Colonic mucosa (tissue), 4 donors: ENCODE measurements around the gene MAGI2. TPM values are rescaled to one million over a fixed set of nuclear protein-coding genes. Genes with fewer than 3 reads are reported as not detected.

Source experiments
- DNase-seq: peaks from one replicate; pipeline ENCODE4 v3.0.0-alpha.2; 2020
- H3K27ac ChIP-seq: fragments of 200-600 bp; one replicate; pipeline ENCODE4 v1.8.0; 2021
- H3K27me3 ChIP-seq: fragments of 200-600 bp; one replicate; pipeline ENCODE4 v1.8.0; 2021
- H3K36me3 ChIP-seq: fragments of 200-600 bp; one replicate; pipeline ENCODE4 v1.8.0; 2021
- H3K4me1 ChIP-seq: fragments of 200-600 bp; one replicate; pipeline ENCODE4 v1.8.0; 2021; ENCODE audit warnings: mild to moderate bottlenecking
- H3K4me3 ChIP-seq: fragments of 200-600 bp; one replicate; pipeline ENCODE4 v1.8.0; 2021
- H3K9ac ChIP-seq, 2 donors: one replicate each; pipeline ENCODE4 v1.7.0; 2013; ENCODE audit warnings: control low read depth in 2 of 2, low read depth in 2 of 2, low read length in 2 of 2
- H3K9me3 ChIP-seq: fragments of 200-600 bp; one replicate; pipeline ENCODE4 v1.8.0; 2021
- intact Hi-C: fragments of 100-400 bp; cut with DNase I; formaldehyde crosslinking; loops from one replicate; pipeline ENCODE4 v1.14.1; 2022
- total RNA-seq, 2 donors: library from RNA; stranded (reverse); fragmentation: NEBNext Ultra II Directional in 1 of 2; extraction: Animal tissue kit (Norgen Biotek cat#: 25700) in 1 of 2; gene quantifications; one replicate each; pipeline ENCODE4 v1.2.1, GENCODE V29; 2021
- TF ChIP-seq, protein P1 (sequence below): fragments of 200-600 bp; IDR thresholded peaks from one replicate; pipeline ENCODE4 v1.8.0; 2022; ENCODE audit warnings: antibody characterized with exemption, mild to moderate bottlenecking
- donor health status: healthy.
- donor health status: DM: no; HTN: no; CAD: no.
- donor health status: DM: no; HTN: no; CAD: no.

The MAGI2 gene
- total RNA-seq, 2 donors from 2014 or later: 1.1 to 2.4 TPM

- no peak for DNase-seq
- intact Hi-C loops: no loop called here
Observed at GRCh38 chr7:79055722-79056415, 397.6 kb downstream of the MAGI2 start.

DNA sequence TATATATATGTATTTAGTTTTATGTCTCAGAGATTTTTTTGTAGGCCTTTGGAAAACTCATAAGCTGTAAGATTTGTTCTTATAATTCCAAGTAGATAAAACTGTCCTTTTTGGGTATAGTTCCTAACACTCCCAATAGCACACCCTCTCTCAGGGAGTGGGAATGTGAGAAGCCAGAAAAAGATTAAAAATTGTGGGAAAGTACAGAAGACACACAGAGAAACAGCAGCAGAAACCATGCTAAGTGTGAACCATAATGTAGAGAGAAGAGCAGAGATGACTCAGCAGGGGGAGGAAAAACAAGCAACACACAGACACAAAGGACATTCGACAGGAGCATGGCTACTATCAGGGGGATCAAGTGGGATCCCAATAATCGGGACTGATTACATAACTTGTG lies 401.6 kb downstream of the MAGI2 start:
- Histone ChIP-seq H3K9me3 (no peaks in the 10 kb centered on the region), H3K4me1 (no peaks in the 10 kb centered on the region), H3K36me3 (no peaks in the 10 kb centered on the region), H3K9ac (no peak overlapping the region), H3K27me3 (no peaks in the 10 kb centered on the region), H3K4me3 (no peak overlapping the region), H3K27ac (no peak overlapping the region)
- no peak for DNase-seq
- TF ChIP-seq, protein P1, sequence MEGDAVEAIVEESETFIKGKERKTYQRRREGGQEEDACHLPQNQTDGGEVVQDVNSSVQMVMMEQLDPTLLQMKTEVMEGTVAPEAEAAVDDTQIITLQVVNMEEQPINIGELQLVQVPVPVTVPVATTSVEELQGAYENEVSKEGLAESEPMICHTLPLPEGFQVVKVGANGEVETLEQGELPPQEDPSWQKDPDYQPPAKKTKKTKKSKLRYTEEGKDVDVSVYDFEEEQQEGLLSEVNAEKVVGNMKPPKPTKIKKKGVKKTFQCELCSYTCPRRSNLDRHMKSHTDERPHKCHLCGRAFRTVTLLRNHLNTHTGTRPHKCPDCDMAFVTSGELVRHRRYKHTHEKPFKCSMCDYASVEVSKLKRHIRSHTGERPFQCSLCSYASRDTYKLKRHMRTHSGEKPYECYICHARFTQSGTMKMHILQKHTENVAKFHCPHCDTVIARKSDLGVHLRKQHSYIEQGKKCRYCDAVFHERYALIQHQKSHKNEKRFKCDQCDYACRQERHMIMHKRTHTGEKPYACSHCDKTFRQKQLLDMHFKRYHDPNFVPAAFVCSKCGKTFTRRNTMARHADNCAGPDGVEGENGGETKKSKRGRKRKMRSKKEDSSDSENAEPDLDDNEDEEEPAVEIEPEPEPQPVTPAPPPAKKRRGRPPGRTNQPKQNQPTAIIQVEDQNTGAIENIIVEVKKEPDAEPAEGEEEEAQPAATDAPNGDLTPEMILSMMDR: no peak
- intact Hi-C loops: no loop called here

More at GRCh38 chr7:79055722-79056415, 397.6 kb downstream of the MAGI2 start:
- no peaks in the 10 kb centered on the region for H3K4me1 ChIP-seq
- no peak overlapping the region for H3K9ac ChIP-seq
- no peak overlapping the region for H3K4me3 ChIP-seq
- H3K36me3 ChIP-seq: no peaks in the 10 kb centered on the region
- no peaks in the 10 kb centered on the region for H3K27me3 ChIP-seq
- TF ChIP-seq, protein P1: no peak
- no peak overlapping the region for H3K27ac ChIP-seq
- no peaks in the 10 kb centered on the region for H3K9me3 ChIP-seq

GRCh38 chr7:79050603-79051002 lies 402.9 kb downstream of the MAGI2 start:
- Histone ChIP-seq H3K27me3 (no peaks in the 10 kb centered on the region), H3K4me1 (no peaks in the 10 kb centered on the region), H3K27ac (no peak overlapping the region), H3K9me3 (no peaks in the 10 kb centered on the region), H3K4me3 (no peak overlapping the region), H3K36me3 (no peaks in the 10 kb centered on the region), H3K9ac (no peak overlapping the region)
- no peak for DNase-seq
- TF ChIP-seq, protein P1: no peak
- intact Hi-C loops: no loop called here

GRCh38 chr7:79046061-79046460 lies 407.4 kb downstream of the MAGI2 start:
- TF ChIP-seq, protein P1: no peak
- no peak overlapping the region for H3K27ac ChIP-seq
- H3K9ac ChIP-seq: no peak overlapping the region
- H3K27me3 ChIP-seq: no peaks in the 10 kb centered on the region
- no peak for DNase-seq
- no peak overlapping the region for H3K4me3 ChIP-seq
- intact Hi-C loops: no loop called here
- H3K36me3 ChIP-seq: no peaks in the 10 kb centered on the region
- no peaks in the 10 kb centered on the region for H3K4me1 ChIP-seq
- H3K9me3 ChIP-seq: no peaks in the 10 kb centered on the region

DNA sequence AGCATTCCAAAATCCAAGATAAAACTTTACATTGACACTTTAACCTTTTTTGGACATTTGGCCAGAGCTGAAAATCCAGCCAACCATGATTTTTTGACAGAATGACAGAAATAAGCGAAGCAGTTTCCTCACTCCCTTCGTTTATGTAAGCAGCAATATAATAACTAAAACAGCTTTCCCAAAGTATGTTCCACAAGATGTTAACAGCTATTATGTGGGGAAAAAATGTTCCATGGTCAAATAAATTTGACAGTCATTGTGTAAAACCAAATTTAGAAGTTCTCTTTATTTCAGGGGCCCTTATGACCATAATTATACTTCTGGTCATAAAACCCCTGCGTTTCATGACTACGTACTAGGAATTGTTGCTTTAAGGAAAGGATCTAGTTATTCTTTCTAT lies 416.5 kb downstream of the MAGI2 start:
- TF ChIP-seq, protein P1: no peak
- Histone ChIP-seq H3K4me1 (no peaks in the 10 kb centered on the region), H3K9ac (no peak overlapping the region), H3K36me3 (no peaks in the 10 kb centered on the region), H3K4me3 (no peak overlapping the region), H3K27ac (no peak overlapping the region), H3K27me3 (no peaks in the 10 kb centered on the region), H3K9me3 (no peaks in the 10 kb centered on the region)
- no peak for DNase-seq
- intact Hi-C loops: no loop called here
